ENCODE measurements around the gene APIP. TPM values are rescaled to one million over a fixed set of nuclear protein-coding genes. Genes with fewer than 3 reads are reported as not detected.

The APIP gene
- polyA plus RNA-seq, 1 donor (not counting 4 experiments of a cell fraction or from before 2014, with no cell fraction given) = 10.9 TPM

DNA sequence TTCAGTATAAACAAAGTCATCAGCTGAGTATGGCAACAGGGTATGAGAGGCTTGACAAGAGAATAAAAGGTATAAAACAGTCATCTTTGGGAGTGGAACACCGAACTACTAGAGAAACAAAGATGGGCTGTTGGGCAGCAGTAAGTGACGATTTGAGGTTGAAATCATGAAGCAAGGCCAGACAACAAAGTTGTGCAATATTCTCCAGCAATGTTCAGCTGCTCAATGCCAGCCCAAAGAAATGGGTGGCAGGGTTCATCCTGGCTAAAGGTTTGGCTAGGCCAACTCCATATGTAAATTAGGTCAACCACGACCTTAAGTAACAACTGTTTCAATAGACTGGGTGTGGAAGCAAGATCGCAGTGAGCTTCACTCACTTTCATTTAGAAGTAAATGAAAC, 6.2 kb downstream of the APIP start:
- Histone ChIP-seq H2AFZ (ENCODE audit: control insufficient read depth, low read length) (no peak overlapping the region), H3K9me1 (ENCODE audit: control insufficient read depth, extremely low read depth, insufficient read depth, low read length) (no peaks in the 10 kb centered on the region), H3K36me3 (ENCODE audit: control insufficient read depth in 2 of 2, extremely low read depth in 1 of 2, insufficient read depth in 2 of 2, low read length in 2 of 2) (no peaks in the 10 kb centered on the region), H3K27ac (ENCODE audit: control insufficient read depth, insufficient read depth, low read length) (no peak overlapping the region), H4K20me1 (ENCODE audit: control insufficient read depth, extremely low read depth, insufficient read depth, low read length) (no peaks in the 10 kb centered on the region), H3K4me1 (ENCODE audit: control insufficient read depth, extremely low read depth, insufficient read depth, low read length) (peaks cover 1% of the 10 kb centered on the region), H3K9me3 (ENCODE audit: control insufficient read depth, low read depth, low read length) (no peaks in the 10 kb centered on the region), H3K79me2 (ENCODE audit: control insufficient read depth, insufficient read depth, low read length) (peaks cover 2% of the 10 kb centered on the region), H3K27me3 (ENCODE audit: control insufficient read depth, extremely low read depth, insufficient read depth, low read length) (no peaks in the 10 kb centered on the region), H3K4me3 (ENCODE audit: control insufficient read depth in 2 of 3, extremely low read depth in 1 of 3, insufficient read depth in 2 of 3, low read depth in 1 of 3, low read length in 3 of 3) (no peak overlapping the region), H3K9ac (ENCODE audit: control insufficient read depth, extremely low read depth, insufficient read depth, low read length) (no peak overlapping the region), H3K4me2 (ENCODE audit: control insufficient read depth, extremely low read depth, insufficient read depth, low read depth, low read length) (no peak overlapping the region)
- dilution Hi-C loops (cut with MboI; ENCODE audit: extremely low pct_ligation_motif_present, low sequenced_read_pairs) = no loop called here
- no peak for DNase-seq (ENCODE audit: low read depth, low spot score)
- TF ChIP-seq EZH2 (IDR thresholded peaks at IDR 0.05; ENCODE audit: low read length) = no peak
- TF ChIP-seq, protein P1, sequence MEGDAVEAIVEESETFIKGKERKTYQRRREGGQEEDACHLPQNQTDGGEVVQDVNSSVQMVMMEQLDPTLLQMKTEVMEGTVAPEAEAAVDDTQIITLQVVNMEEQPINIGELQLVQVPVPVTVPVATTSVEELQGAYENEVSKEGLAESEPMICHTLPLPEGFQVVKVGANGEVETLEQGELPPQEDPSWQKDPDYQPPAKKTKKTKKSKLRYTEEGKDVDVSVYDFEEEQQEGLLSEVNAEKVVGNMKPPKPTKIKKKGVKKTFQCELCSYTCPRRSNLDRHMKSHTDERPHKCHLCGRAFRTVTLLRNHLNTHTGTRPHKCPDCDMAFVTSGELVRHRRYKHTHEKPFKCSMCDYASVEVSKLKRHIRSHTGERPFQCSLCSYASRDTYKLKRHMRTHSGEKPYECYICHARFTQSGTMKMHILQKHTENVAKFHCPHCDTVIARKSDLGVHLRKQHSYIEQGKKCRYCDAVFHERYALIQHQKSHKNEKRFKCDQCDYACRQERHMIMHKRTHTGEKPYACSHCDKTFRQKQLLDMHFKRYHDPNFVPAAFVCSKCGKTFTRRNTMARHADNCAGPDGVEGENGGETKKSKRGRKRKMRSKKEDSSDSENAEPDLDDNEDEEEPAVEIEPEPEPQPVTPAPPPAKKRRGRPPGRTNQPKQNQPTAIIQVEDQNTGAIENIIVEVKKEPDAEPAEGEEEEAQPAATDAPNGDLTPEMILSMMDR (optimal IDR thresholded peaks at IDR 0.05 in 1 of 3, IDR thresholded peaks at IDR 0.05 in 1 of 3, conservative IDR thresholded peaks at IDR 0.05 in 1 of 3; ENCODE audit: extremely low read depth in 1 of 3, insufficient read depth in 2 of 3, low read length in 3 of 3) = no peak
- FAIRE-seq = no peak

GRCh38 chr11:34909415-34909814, 6.8 kb downstream of the APIP start:
- TF ChIP-seq EZH2 (IDR thresholded peaks at IDR 0.05; ENCODE audit: low read length) = no peak
- TF ChIP-seq, protein P1 (optimal IDR thresholded peaks at IDR 0.05 in 1 of 3, IDR thresholded peaks at IDR 0.05 in 1 of 3, conservative IDR thresholded peaks at IDR 0.05 in 1 of 3; ENCODE audit: extremely low read depth in 1 of 3, insufficient read depth in 2 of 3, low read length in 3 of 3) = no peak
- Histone ChIP-seq H3K79me2 (ENCODE audit: control insufficient read depth, insufficient read depth, low read length) (peaks cover under 1% of the 10 kb centered on the region), H3K9me1 (ENCODE audit: control insufficient read depth, extremely low read depth, insufficient read depth, low read length) (no peaks in the 10 kb centered on the region), H3K4me2 (ENCODE audit: control insufficient read depth, extremely low read depth, insufficient read depth, low read depth, low read length) (no peak overlapping the region), H3K9me3 (ENCODE audit: control insufficient read depth, low read depth, low read length) (no peaks in the 10 kb centered on the region), H3K9ac (ENCODE audit: control insufficient read depth, extremely low read depth, insufficient read depth, low read length) (no peak overlapping the region), H3K36me3 (ENCODE audit: control insufficient read depth in 2 of 2, extremely low read depth in 1 of 2, insufficient read depth in 2 of 2, low read length in 2 of 2) (no peaks in the 10 kb centered on the region), H3K27ac (ENCODE audit: control insufficient read depth, insufficient read depth, low read length) (no peak overlapping the region), H3K27me3 (ENCODE audit: control insufficient read depth, extremely low read depth, insufficient read depth, low read length) (no peaks in the 10 kb centered on the region), H4K20me1 (ENCODE audit: control insufficient read depth, extremely low read depth, insufficient read depth, low read length) (no peaks in the 10 kb centered on the region), H3K4me1 (ENCODE audit: control insufficient read depth, extremely low read depth, insufficient read depth, low read length) (no peaks in the 10 kb centered on the region), H2AFZ (ENCODE audit: control insufficient read depth, low read length) (no peak overlapping the region), H3K4me3 (ENCODE audit: control insufficient read depth in 2 of 3, extremely low read depth in 1 of 3, insufficient read depth in 2 of 3, low read depth in 1 of 3, low read length in 3 of 3) (no peak overlapping the region)
- DNase-seq (ENCODE audit: low read depth, low spot score) = no peak
- dilution Hi-C loops (cut with MboI; ENCODE audit: extremely low pct_ligation_motif_present, low sequenced_read_pairs) = no loop called here
- no peak for FAIRE-seq
